Loucy (cell line): Measurements from ENCODE around the gene PRPF38A.

Experiments used
- EZH2phosphoT487 ChIP-seq: fragments of 200-600 bp; IDR thresholded peaks from 2 replicates; pipeline ENCODE4 v1.6.1; 2018; ENCODE audit warnings: antibody characterized with exemption, mild to moderate bottlenecking, moderate library complexity, borderline replicate concordance
- TF ChIP-seq, protein P1 (sequence below): fragments of 200-600 bp; sonication (generic); conservative IDR thresholded peaks from 2 replicates; pipeline ENCODE4 v1.5.1; 2014; ENCODE audit warnings: mild to moderate bottlenecking, antibody characterized with exemption, low read length

DNA sequence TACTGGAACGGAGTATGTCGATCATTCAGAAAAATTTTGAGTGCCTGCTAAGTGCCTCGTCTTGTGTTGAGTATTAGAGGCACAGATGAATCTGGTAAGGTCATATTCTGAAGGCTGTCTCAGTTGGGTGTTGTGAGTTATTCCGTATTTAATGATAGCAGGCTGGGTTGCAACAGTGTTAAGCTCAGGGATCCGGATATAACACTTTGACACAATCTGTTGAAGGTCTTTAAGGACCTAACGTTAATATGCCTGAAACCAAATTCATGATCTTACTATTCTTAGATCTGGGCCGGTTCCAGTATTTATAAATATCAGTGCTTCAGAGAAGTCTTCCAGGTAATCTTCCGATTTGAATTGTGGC lies 555 bp downstream of the PRPF38A start:
- TF ChIP-seq, protein P1, sequence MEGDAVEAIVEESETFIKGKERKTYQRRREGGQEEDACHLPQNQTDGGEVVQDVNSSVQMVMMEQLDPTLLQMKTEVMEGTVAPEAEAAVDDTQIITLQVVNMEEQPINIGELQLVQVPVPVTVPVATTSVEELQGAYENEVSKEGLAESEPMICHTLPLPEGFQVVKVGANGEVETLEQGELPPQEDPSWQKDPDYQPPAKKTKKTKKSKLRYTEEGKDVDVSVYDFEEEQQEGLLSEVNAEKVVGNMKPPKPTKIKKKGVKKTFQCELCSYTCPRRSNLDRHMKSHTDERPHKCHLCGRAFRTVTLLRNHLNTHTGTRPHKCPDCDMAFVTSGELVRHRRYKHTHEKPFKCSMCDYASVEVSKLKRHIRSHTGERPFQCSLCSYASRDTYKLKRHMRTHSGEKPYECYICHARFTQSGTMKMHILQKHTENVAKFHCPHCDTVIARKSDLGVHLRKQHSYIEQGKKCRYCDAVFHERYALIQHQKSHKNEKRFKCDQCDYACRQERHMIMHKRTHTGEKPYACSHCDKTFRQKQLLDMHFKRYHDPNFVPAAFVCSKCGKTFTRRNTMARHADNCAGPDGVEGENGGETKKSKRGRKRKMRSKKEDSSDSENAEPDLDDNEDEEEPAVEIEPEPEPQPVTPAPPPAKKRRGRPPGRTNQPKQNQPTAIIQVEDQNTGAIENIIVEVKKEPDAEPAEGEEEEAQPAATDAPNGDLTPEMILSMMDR: no peak; the same call in 1 of the 2 replicates
- TF ChIP-seq EZH2phosphoT487: no peak
